ENCODE measurements around the gene PLCB3. TPM values are rescaled to one million over a fixed set of nuclear protein-coding genes. Genes with fewer than 3 reads are reported as not detected.
A peak's percentile ranks its signal among the peaks of the same experiment; 100 is the strongest.

The PLCB3 gene
- total RNA-seq, 6 donors from 2014 or later: 19.5 to 55.5 (median 30.3) TPM

DNA sequence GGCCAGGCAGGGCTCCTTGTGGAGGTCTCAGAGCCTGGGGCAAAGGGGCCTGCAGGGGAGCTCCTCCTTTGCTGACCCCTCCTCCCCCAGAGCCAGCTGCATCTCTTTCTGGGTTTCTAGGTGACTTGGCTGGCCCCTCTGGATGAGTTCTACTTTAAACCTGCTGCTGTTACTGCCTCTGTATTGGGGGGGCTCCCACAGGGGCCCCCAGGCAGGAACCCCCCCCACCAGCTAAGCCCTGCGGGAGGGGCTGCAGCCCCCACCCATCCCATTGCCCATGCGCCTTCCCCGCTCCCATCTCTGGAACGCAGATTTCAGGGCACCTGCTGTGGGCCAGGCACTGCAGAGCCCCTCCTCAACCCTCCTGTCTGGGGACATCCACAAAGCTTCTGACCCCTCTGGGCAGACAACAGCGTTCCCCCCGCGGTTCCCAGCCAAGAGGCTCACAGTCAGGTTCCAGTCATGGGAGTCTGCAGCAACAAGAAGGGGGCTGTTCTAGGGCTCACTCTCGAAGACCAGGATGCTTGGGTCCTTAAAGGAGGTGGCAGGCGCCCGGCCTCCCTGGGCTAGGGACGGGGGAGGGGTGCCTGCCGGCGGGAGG is 815 bp upstream of the PLCB3 start:
- peak in 1 of 2 donors; percentile 46 for DNase-seq
- H3K27ac ChIP-seq: peak overlapping the region in 1 of 4 donors; percentile 81
- H3K27me3 ChIP-seq: no peaks in the 10 kb centered on the region
- H3K9me3 ChIP-seq: no peaks in the 10 kb centered on the region
- peak overlapping the region in 3 of 4 donors; percentile 56 to 96 (median 90) for H3K4me3 ChIP-seq
- 0 to 26% methylated on average over 1 to 13 of the region's 13 CpGs for WGBS, 2 donors
- no peak for TF ChIP-seq EP300 (IDR thresholded peaks at IDR 0.05)
- TF ChIP-seq, protein P1, sequence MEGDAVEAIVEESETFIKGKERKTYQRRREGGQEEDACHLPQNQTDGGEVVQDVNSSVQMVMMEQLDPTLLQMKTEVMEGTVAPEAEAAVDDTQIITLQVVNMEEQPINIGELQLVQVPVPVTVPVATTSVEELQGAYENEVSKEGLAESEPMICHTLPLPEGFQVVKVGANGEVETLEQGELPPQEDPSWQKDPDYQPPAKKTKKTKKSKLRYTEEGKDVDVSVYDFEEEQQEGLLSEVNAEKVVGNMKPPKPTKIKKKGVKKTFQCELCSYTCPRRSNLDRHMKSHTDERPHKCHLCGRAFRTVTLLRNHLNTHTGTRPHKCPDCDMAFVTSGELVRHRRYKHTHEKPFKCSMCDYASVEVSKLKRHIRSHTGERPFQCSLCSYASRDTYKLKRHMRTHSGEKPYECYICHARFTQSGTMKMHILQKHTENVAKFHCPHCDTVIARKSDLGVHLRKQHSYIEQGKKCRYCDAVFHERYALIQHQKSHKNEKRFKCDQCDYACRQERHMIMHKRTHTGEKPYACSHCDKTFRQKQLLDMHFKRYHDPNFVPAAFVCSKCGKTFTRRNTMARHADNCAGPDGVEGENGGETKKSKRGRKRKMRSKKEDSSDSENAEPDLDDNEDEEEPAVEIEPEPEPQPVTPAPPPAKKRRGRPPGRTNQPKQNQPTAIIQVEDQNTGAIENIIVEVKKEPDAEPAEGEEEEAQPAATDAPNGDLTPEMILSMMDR (IDR thresholded peaks at IDR 0.05): no peak
- H3K36me3 ChIP-seq: peaks cover 0 to 15% (median 14%) of the 10 kb centered on the region in 4 donors
- no peak for ATAC-seq (ENCODE audit: low FRiP score in 2 of 2)
- peaks cover 32 to 55% (median 42%) of the 10 kb centered on the region in 4 donors for H3K4me1 ChIP-seq

DNA sequence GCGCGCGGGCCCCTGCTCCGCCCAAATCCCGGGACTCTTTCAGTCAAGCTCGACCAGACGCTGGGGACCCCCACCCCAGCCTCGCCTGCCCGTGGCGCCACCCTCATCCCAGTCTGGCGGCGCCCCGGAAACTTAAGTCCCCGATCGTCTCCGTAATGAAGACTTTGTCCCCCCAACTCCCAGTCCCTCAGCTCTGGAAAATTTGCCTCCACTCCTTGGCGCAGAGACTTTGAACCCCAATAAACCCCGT is 348 bp downstream of the PLCB3 start:
- H3K36me3 ChIP-seq: peaks cover 5 to 26% (median 25%) of the 10 kb centered on the region in 4 donors
- ATAC-seq (ENCODE audit: low FRiP score in 2 of 2) (no peak), DNase-seq (no peak)
- no peaks in the 10 kb centered on the region for H3K9me3 ChIP-seq
- peak overlapping the region; percentile 56 to 96 (median 87) for H3K4me3 ChIP-seq
- no peaks in the 10 kb centered on the region for H3K27me3 ChIP-seq
- H3K27ac ChIP-seq: peak overlapping the region; percentile 59 to 82 (median 80)
- TF ChIP-seq, protein P1 (IDR thresholded peaks at IDR 0.05): no peak
- no peak for TF ChIP-seq EP300 (IDR thresholded peaks at IDR 0.05)
- no peak for TF ChIP-seq POLR2AphosphoS5 (IDR thresholded peaks at IDR 0.05)
- TF ChIP-seq POLR2A (IDR thresholded peaks at IDR 0.05): no peak
- 1 to 3% methylated on average over 13 to 15 of the region's 18 CpGs for WGBS, 2 donors
- H3K4me1 ChIP-seq: peaks cover 26 to 48% (median 35%) of the 10 kb centered on the region in 4 donors

DNA sequence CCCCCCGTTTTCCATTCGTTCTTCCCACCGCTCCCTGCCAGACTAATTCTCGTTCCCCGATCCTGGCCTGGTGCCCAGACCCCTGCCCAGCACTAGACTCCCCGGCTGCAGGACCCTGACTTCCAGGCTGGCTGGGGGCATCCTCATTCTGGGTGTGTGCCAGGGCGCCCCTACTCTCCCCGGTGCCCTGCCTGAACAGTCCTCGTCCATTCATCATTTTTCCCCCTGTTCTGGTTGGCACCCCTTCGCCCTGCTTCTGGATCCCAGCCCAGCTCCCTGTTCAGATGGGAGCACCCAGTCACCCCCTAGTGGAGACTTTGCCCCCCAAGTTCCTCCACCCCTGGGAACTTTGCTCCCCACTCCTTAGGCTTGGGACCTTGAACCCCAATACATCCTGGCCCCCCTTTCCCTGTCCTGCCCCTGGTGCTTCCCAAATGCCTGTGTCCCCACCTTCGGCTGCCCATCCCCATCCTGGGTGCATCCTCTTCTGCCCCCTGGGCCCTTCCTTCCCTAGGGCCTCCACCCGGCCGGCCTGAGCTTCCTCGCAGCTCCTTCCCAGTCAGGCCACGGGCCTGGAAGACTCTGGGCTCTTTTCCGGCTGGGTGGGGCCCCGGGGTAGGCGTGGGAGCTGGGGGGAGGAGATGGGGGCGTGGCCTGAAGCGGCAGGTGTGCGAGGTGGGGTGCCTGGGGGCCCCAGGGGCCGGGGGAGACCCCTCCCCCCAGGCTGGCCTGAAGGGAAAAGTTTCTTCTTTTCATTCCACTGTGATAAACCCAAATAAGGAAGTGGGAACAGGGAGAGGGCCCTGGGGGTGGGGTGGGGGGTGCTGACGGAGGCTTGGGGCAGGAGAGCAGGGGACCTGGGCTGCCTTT is 908 bp downstream of the PLCB3 start:
- Histone ChIP-seq H3K4me3 (peak overlapping the region; percentile 56 to 96 (median 87)), H3K27ac (peak overlapping the region; percentile 59 to 82 (median 80)), H3K36me3 (peaks cover 5 to 30% (median 29%) of the 10 kb centered on the region in 4 donors), H3K27me3 (no peaks in the 10 kb centered on the region), H3K4me1 (peaks cover 26 to 44% (median 35%) of the 10 kb centered on the region in 4 donors), H3K9me3 (no peaks in the 10 kb centered on the region)
- 2 to 4% methylated on average over 21 to 23 of the region's 23 CpGs for WGBS, 2 donors
- ATAC-seq (ENCODE audit: low FRiP score in 2 of 2) (peak; percentile 9 to 49), DNase-seq (peak; percentile 70 to 87)
- TF ChIP-seq POLR2AphosphoS5 (IDR thresholded peaks at IDR 0.05) (peak in 1 of 2 donors; percentile 23), POLR2A (IDR thresholded peaks at IDR 0.05) (peak in 1 of 4 donors; percentile 28), EP300 (IDR thresholded peaks at IDR 0.05) (no peak)
- TF ChIP-seq, protein P1 (IDR thresholded peaks at IDR 0.05): peak in 5 of 6 experiments; percentile 23 to 47 (median 34)

DNA sequence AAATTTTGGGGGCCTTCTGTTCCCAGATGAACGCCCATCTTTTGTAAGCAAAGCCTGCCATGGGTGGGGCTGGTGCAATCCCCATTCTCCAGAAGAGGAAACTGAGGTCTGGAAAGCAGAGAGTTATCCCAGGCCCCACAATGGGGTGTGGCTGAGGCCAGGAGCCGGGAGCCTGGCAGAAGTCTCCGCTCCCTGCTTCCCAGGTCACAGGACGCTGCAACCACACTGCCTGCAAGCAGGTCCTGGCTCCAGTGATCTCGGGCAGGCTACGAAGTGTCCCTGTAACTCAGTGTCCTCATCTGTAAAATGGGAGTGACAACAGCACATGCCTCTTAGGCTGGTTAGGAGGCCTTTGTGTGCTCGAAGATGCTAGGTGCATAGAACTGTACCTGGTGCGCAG is 1.7 kb downstream of the PLCB3 start:
- Histone ChIP-seq H3K27me3 (no peaks in the 10 kb centered on the region), H3K27ac (peak overlapping the region in 2 of 4 donors; percentile 81 to 82), H3K4me3 (peak overlapping the region in 2 of 4 donors; percentile 56 to 96), H3K9me3 (no peaks in the 10 kb centered on the region), H3K4me1 (peaks cover 20 to 38% (median 29%) of the 10 kb centered on the region in 4 donors), H3K36me3 (peaks cover 5 to 39% (median 34%) of the 10 kb centered on the region in 4 donors)
- TF ChIP-seq EP300 (IDR thresholded peaks at IDR 0.05) (no peak), POLR2A (IDR thresholded peaks at IDR 0.05) (no peak), POLR2AphosphoS5 (IDR thresholded peaks at IDR 0.05) (no peak)
- TF ChIP-seq, protein P1 (IDR thresholded peaks at IDR 0.05): no peak
- DNase-seq (peak in 1 of 2 donors; percentile 34), ATAC-seq (ENCODE audit: low FRiP score in 2 of 2) (no peak)
- WGBS, 2 donors: 73 to 88% methylated on average over 5 to 8 of the region's 8 CpGs

All from upper lobe of left lung (tissue), 6 donors.